AG09319 (cell line): ENCODE results near the gene LEFTY1.
"Not testable (repeated sequence)": the region's sequence is repeated elsewhere in the genome, so short reads cannot be mapped to it uniquely, and the experiment has no call there.

Experiments used
- DNase-seq: peaks from one replicate; pipeline ENCODE4 v3.0.0-alpha.2; 2010; ENCODE audit warnings: low read depth; ENCODE audit errors: extremely low read depth
- TF ChIP-seq, protein P1 (sequence below): IDR thresholded peaks from 2 replicates; pipeline ENCODE4 v1.5.1; 2011; ENCODE audit warnings: low read depth, mild to moderate bottlenecking, inconsistent platforms, low read length, moderate library complexity

LEFTY1 gene, protein sequence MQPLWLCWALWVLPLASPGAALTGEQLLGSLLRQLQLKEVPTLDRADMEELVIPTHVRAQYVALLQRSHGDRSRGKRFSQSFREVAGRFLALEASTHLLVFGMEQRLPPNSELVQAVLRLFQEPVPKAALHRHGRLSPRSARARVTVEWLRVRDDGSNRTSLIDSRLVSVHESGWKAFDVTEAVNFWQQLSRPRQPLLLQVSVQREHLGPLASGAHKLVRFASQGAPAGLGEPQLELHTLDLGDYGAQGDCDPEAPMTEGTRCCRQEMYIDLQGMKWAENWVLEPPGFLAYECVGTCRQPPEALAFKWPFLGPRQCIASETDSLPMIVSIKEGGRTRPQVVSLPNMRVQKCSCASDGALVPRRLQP

DNA sequence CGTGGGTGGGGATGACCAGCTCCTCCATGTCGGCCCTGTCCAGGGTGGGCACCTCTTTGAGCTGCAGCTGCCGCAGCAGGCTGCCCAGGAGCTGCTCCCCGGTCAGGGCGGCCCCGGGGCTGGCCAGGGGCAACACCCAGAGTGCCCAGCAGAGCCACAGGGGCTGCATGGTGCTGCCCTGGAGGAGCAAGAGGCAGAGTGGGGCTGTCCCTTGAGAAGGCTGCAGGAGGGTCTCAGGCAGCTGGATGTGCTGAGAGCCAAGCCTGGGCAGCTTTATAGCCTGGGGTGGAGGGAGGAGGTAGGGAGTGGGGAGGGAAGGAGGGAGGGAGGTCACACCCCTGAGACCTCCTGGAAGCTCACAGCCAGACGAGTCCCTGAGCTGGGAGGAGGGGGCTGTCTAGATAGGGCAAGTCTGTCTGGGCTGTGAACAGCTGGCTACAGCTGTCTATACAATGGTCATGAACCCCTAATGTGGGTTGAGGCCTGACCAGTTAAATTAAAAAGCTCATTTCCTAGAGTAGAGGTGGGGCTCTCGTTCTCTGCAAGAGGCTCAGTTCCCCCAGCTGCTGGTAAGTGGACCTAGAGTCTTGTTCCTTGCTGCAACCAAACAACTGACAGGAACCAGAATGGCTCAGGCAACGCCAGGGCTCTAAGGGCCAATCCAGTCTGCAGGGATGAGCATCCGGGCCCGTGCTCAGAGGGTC, at the start of gene LEFTY1:
TSS of gene LEFTY1 (minus strand) at position 249 of the 704 bp plus-strand sequence. CDS start at position 169, 80 bp downstream.
- TF ChIP-seq, protein P1, sequence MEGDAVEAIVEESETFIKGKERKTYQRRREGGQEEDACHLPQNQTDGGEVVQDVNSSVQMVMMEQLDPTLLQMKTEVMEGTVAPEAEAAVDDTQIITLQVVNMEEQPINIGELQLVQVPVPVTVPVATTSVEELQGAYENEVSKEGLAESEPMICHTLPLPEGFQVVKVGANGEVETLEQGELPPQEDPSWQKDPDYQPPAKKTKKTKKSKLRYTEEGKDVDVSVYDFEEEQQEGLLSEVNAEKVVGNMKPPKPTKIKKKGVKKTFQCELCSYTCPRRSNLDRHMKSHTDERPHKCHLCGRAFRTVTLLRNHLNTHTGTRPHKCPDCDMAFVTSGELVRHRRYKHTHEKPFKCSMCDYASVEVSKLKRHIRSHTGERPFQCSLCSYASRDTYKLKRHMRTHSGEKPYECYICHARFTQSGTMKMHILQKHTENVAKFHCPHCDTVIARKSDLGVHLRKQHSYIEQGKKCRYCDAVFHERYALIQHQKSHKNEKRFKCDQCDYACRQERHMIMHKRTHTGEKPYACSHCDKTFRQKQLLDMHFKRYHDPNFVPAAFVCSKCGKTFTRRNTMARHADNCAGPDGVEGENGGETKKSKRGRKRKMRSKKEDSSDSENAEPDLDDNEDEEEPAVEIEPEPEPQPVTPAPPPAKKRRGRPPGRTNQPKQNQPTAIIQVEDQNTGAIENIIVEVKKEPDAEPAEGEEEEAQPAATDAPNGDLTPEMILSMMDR, result no peak
- no peak for DNase-seq

DNA sequence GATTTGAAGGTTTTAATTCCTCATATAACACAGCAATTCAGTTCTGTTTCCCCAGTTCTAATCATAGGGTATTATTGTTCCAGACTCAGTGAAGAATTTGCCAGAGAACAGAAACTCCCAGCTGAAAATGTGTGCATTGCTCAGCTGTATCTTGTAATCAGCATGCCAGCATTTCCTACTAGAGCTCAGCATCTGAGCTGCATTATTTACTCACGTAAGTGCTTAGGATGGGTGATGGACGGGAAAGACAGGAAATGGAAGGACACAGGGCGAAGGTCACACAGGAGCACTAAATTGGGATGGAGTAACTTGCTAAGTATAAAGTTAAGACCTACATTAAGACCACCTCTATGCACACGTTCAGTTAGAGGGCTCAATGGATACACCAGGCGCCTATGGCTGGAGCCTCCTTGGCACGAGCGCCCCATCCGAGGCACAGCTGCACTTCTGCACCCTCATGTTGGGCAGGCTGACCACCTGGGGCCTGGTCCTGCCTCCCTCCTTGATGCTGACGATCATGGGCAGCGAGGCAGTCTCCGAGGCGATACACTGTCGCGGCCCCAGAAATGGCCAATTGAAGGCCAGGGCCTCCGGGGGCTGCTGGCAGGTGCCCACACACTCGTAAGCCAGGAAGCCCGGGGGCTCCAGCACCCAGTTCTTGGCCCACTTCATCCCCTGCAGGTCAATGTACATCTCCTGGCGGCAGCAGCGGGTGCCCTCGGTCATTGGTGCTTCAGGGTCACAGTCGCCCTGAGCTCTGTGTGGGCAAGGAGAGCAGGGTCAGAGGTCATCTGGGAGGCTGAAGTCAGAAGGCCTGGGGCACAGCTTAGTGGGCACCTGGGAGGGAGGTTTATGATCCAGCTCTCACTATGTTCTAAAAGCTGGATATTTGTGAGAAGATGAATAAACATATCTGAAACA, 48.4 kb upstream of the LEFTY1 start:
- DNase-seq, result no peak
- TF ChIP-seq, protein P1, result no peak

DNA sequence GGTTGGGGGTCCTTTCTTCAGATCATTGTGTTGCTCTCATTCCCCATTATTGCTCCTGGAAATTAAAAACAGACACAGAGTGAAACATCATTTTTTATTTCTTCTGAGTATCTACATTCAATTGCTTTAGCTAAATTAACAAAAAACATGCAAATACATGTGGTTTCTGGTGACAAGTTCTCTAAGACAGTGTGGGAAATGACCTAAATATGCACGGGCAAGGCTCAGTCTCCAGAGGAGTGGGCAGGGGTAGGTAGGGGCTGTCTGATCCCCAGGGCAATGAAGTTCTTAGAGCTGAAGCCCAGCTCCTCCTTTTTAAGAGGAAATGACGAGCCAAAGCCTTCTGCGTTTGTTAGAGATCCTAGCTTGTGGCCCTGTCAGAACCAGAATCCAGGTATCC, 47.6 kb upstream of the LEFTY1 start:
- TF ChIP-seq, protein P1, result no peak
- DNase-seq, result no peak

DNA sequence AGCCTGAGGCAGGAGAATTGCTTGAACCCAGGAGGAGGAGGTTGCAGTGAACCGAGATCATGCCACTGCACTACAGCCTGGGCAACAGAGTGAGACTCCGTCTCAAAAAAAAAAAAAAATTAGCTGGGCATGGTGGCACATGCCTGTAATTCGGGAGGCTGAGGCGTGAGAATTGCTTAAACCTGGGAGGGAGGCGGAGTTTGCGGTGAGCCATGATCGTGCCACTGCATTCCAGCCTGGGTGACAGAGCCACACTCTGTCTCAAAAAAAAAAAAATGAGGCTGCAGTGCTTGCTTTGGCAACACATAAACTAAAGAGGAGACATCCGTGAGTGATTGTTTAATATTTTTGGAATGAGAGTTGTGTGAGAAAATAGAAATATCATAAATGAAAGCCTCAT, 47.1 kb upstream of the LEFTY1 start:
- DNase-seq, result not testable (repeated sequence)

DNA sequence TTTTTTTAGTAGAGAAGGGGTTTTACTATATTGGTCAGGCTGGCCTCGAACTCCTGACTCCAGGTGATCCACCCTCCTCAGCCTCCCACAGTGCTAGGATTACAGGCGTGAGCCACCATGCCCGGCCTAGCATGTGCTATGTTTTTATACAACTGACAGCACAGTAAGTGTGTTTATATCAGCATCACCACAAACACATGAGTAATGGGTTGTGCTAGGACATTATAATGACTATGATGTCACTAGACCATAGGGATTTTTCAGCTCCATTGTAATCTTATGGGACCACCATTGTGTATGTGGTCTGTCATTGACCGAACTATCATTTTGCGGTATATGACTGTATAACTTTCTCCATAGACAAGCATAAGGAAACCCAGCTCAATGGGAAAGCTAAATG, 45.8 kb upstream of the LEFTY1 start:
- no peak for DNase-seq
- TF ChIP-seq, protein P1, result no peak

DNA sequence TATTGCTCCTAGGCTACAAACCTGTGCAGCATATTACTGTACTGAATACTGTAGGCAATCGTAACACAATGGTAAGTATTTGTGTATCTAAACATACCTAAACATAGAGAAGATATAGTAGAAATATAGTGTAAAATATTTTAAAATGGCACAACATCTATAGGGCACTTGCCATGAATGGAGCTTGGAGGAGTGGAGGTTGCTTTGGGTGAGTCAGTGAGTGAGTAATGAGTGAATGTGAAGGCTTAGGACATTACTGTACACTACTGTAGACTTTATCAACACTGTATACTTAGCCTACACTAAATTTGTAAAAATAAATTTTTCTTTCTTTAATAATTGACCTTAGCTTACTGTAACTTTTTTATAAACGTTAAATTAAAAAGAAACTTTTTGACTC, 44.1 kb upstream of the LEFTY1 start:
- DNase-seq, result no peak
- TF ChIP-seq, protein P1, result no peak

DNA sequence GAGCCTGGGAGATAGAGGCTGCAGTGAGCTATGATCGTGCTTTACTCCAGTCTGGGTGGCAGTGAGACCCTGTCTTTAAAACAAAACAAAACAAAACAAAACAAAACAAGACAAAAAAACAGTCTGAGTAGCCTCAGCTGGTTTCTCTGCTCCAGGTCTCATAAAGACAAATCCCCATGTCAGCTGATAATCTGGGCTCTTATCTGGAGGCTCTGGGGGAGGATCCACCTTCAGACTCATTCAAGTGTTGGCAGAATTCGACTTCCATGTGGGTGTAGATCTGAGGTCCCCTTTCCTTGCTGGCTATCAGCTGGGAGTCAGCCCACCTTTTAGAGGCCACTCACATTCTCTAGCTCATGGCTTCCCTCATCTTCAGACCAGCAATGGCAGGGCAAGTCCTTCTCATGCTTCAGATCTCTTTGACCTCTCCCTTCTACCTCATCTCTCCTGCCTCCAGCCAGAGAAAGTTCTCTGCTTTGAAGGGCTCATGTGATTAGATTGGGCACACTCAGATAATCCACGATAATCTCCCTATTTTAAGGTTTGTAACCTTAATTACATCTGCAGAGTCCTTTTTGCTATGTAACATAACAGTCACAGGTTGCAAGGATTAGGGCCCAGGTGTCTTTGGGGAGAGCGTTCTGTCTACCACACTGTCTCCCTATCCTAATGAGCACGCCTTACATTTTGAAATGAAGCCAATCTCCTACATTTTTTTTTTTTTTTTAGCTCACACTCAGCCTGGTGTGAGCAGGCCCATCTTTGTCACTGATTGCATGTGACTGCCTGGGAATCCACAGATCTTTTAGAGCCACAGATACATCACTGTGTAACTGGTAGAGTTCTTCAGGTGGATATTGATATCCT, 42.6 kb upstream of the LEFTY1 start:
- no peak for DNase-seq

More for the DNA sequence above, 42.6 kb upstream of the LEFTY1 start:
- TF ChIP-seq, protein P1, result no peak
